Keratinocyte (primary cell): ENCODE measurements around the gene ARHGAP24.
A peak's percentile ranks its signal among the peaks of the same experiment; 100 is the strongest.

Experiments used
- CTCF ChIP-seq, 3 experiments: IDR thresholded peaks in 1 of 3; conservative IDR thresholded peaks in 1 of 3; optimal IDR thresholded peaks in 1 of 3; 2 replicates in 2 of 3; 3 replicates in 1 of 3; pipeline versions ENCODE3 to v1.5.1; 2011; ENCODE audit warnings: low read length in 3 of 3, mild to moderate bottlenecking in 3 of 3, moderate library complexity in 2 of 3, control low read depth in 1 of 3, inconsistent platforms in 1 of 3; ENCODE audit not compliant: insufficient read depth in 2 of 3; ENCODE audit errors: extremely low read depth in 1 of 3
- EZH2 ChIP-seq: IDR thresholded peaks from one replicate; pipeline ENCODE4 v1.6.1; 2012; ENCODE audit warnings: inconsistent platforms, mild to moderate bottlenecking, low read length, moderate library complexity

DNA sequence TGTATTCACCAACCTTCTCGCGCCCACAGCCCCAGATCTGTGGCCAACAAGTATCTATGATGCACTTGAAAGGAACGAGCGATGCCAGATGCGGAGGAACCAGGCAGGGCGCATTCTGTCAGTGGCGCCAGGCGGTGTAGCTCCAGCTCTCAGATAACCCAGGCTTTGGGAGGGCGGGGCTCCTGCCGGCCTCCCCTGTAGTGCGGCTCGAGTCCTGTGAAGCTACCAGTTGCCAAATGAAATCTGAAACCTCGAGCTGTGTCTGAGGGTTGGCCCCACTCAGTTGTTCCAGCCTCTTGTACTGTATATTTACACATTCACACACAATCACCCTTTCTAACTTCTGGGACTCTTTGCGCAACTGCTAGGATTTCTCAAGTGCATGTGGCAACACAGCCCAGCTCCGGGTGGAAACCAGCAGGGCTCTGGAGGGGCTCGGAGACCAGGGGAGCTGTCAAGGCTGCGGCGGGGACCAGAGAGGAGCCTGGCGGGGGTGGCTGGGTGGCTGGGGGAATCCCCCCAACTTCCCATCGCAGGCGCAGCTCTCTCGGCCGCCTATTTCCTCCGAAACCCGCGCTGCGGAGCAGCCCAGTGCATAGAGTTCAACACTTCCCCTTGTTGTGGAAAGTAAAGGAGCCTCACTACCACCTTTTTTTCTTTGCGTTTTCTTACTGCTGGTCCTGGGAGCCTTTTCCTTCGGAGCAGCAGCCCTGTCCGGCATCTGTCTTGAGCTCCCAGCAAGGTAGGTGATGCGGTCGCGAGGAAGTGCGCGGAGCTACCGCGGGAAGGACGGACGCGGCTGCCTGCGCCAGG lies at the start of gene ARHGAP24:
- peak in 1 of 3 experiments; percentile 35 for TF ChIP-seq CTCF (optimal IDR thresholded peaks at IDR 0.05 in 1 of 3, IDR thresholded peaks at IDR 0.05 in 1 of 3, conservative IDR thresholded peaks at IDR 0.05 in 1 of 3; ENCODE audit: extremely low read depth in 1 of 3, insufficient read depth in 2 of 3, low read length in 3 of 3)
- TF ChIP-seq EZH2, result no peak
